HepG2 (cell line): ENCODE measurements around the gene MEI1. TPM values are rescaled to one million over a fixed set of nuclear protein-coding genes. Genes with fewer than 3 reads are reported as not detected.

ENCODE experiments used
- ATAC-seq: fragments of 200-7000 bp; cut with Tn5 transposase; 3 replicates; pipeline ENCODE4 v1.9.1; 2020; ENCODE audit warnings: mild to moderate bottlenecking, moderate library complexity
- BruUV-seq: library from RNA; stranded (reverse); fragments of 400-500 nt; replicated peaks from 2 replicates; lab custom pipeline; 2021; lab: Mats Ljungman, UMichigan
- CTCF ChIA-PET: fragments of 300-600 bp; formaldehyde crosslinking; extraction: SDS; loops from one replicate; lab custom pipeline; 2021; ENCODE audit warnings: low total read pairs, inconsistent platforms, low intra/inter-chr PET ratio; lab: Yijun Ruan, JAX
- POLR2A ChIA-PET: fragments of 350-600 bp; sonication (Branson Sonifier 250); formaldehyde crosslinking; loops from one replicate; lab custom pipeline; 2020; ENCODE audit warnings: antibody characterized with exemption, inconsistent platforms; lab: Yijun Ruan, JAX
- DNase-seq: peaks from one replicate; pipeline ENCODE4 v3.0.0-alpha.2; 2015; ENCODE audit warnings: low spot score
- FAIRE-seq: peaks from 3 replicates; lab custom pipeline; 2011; peaks lifted over from hg19 to GRCh38; lab: Jason Lieb, UNC
- H2AFZ ChIP-seq: one replicate; pipeline ENCODE4 v1.6.1; 2011; ENCODE audit warnings: low read length, inconsistent platforms
- H3K27ac ChIP-seq: fragments of 300-600 bp; 3 replicates; pipeline ENCODE4 v1.8.0; 2011; ENCODE audit warnings: mixed run types, mild to moderate bottlenecking, mixed read lengths, low read length, inconsistent platforms; ENCODE audit not compliant: insufficient read depth; ENCODE audit errors: extremely low read length
- H3K27me3 ChIP-seq, 2 experiments: fragments of 200-600 bp in 1 of 2; 2 replicates in 1 of 2; 3 replicates in 1 of 2; pipeline versions ENCODE4 v1.6.0 to v1.8.0; 2011; ENCODE audit warnings: low read length in 2 of 2, mild to moderate bottlenecking in 2 of 2, moderate library complexity in 2 of 2, inconsistent platforms in 1 of 2; ENCODE audit not compliant: insufficient read depth in 2 of 2, control insufficient read depth in 1 of 2
- H3K36me3 ChIP-seq, 2 experiments: fragments of 200-600 bp in 1 of 2; replicated peaks in 1 of 2; 2 replicates in 1 of 2; 3 replicates in 1 of 2; pipeline versions ENCODE4 v1.5.1 to v1.8.0; 2011; ENCODE audit warnings: low read length in 2 of 2, inconsistent platforms in 1 of 2; ENCODE audit not compliant: insufficient read depth in 2 of 2, control insufficient read depth in 1 of 2
- H3K4me1 ChIP-seq: 2 replicates; pipeline ENCODE4 v1.5.1; 2012; ENCODE audit warnings: low read length, inconsistent platforms; ENCODE audit not compliant: insufficient read depth
- H3K4me2 ChIP-seq: 2 replicates; pipeline ENCODE4 v1.6.0; 2011; ENCODE audit warnings: low read depth, low read length, inconsistent platforms
- H3K4me3 ChIP-seq, 3 experiments: fragments of 200-600 bp in 1 of 3; sonication (generic), shearing (Covaris generic) in 1 of 3; replicated peaks in 1 of 3; 2 replicates each; pipeline ENCODE4 v1.5.1; 2011 to 2016; ENCODE audit warnings: low read length in 3 of 3, inconsistent platforms in 2 of 3, low read depth in 2 of 3, mild to moderate bottlenecking in 2 of 3, control low read depth in 1 of 3, mixed read lengths in 1 of 3; ENCODE audit not compliant: insufficient read depth in 1 of 3
- H3K79me2 ChIP-seq: one replicate; pipeline ENCODE4 v1.6.1; 2011; ENCODE audit warnings: low read length, inconsistent platforms; ENCODE audit not compliant: insufficient read depth
- H3K9ac ChIP-seq: 2 replicates; pipeline ENCODE4 v1.6.0; 2011; ENCODE audit warnings: mild to moderate bottlenecking, low read depth, low read length, inconsistent platforms; ENCODE audit not compliant: insufficient read depth
- H3K9me3 ChIP-seq: 2 replicates; pipeline ENCODE4 v1.5.1; 2012; ENCODE audit warnings: mild to moderate bottlenecking, low read length
- H4K20me1 ChIP-seq: 2 replicates; pipeline ENCODE4 v1.6.0; 2011; ENCODE audit warnings: inconsistent platforms, mild to moderate bottlenecking, low read length, moderate library complexity; ENCODE audit not compliant: insufficient read depth
- FLYWCH1 ChIP-seq: sonication (generic); formaldehyde crosslinking; IDR thresholded peaks from 2 replicates; pipeline ENCODE4 v1.8.1; 2023; ENCODE audit warnings: mild to moderate bottlenecking, missing genetic modification reagents
- NCOA5 ChIP-seq: sonication (generic); formaldehyde crosslinking; IDR thresholded peaks from 2 replicates; pipeline ENCODE4 v1.4.0; 2020; ENCODE audit warnings: missing genetic modification reagents
- REL ChIP-seq: sonication (generic); formaldehyde crosslinking; conservative IDR thresholded peaks from 2 replicates; pipeline ENCODE4 v1.8.0; 2022; ENCODE audit warnings: mild to moderate bottlenecking, missing genetic modification reagents, moderate library complexity
- TFE3 ChIP-seq: IDR thresholded peaks from 2 replicates; pipeline ENCODE4 v1.6.1; 2016
- TRIM24 ChIP-seq: sonication (generic); formaldehyde crosslinking; IDR thresholded peaks from 2 replicates; pipeline ENCODE4 v1.8.0; 2022; ENCODE audit warnings: mild to moderate bottlenecking, missing genetic modification reagents
- ZBTB37 ChIP-seq: sonication (generic); formaldehyde crosslinking; IDR thresholded peaks from 2 replicates; pipeline ENCODE4 v1.4.0; 2020; ENCODE audit warnings: mild to moderate bottlenecking, missing genetic modification reagents
- ZFY ChIP-seq: sonication (generic); formaldehyde crosslinking; IDR thresholded peaks from 2 replicates; pipeline ENCODE4 v1.4.0; 2020; ENCODE audit warnings: missing genetic modification reagents
- ZNF121 ChIP-seq: sonication (generic); formaldehyde crosslinking; IDR thresholded peaks from 2 replicates; pipeline ENCODE4 v1.5.0; 2020; ENCODE audit warnings: mild to moderate bottlenecking, missing genetic modification reagents
- ZNF160 ChIP-seq: sonication (generic); formaldehyde crosslinking; IDR thresholded peaks from 2 replicates; pipeline ENCODE4 v1.8.0; 2022; ENCODE audit warnings: mild to moderate bottlenecking, inconsistent platforms, missing genetic modification reagents
- ZNF337 ChIP-seq: sonication (generic); formaldehyde crosslinking; IDR thresholded peaks from 2 replicates; pipeline ENCODE4 v1.5.1; 2020; ENCODE audit warnings: missing genetic modification reagents, low read depth, mild to moderate bottlenecking, borderline replicate concordance
- ZNF484 ChIP-seq: sonication (generic); formaldehyde crosslinking; IDR thresholded peaks from 2 replicates; pipeline ENCODE4 v1.5.1; 2020; ENCODE audit warnings: mild to moderate bottlenecking, low read depth, missing genetic modification reagents, borderline replicate concordance
- ZNF576 ChIP-seq: sonication (generic); formaldehyde crosslinking; IDR thresholded peaks from 2 replicates; pipeline ENCODE4 v1.4.0; 2020; ENCODE audit warnings: mild to moderate bottlenecking, missing genetic modification reagents
- ZNF589 ChIP-seq: sonication (generic); formaldehyde crosslinking; conservative IDR thresholded peaks from 2 replicates; pipeline ENCODE4 v1.8.0; 2022; ENCODE audit warnings: mild to moderate bottlenecking, moderate library complexity, missing genetic modification reagents
- ZNF720 ChIP-seq: sonication (generic); formaldehyde crosslinking; IDR thresholded peaks from 2 replicates; pipeline ENCODE4 v1.4.0; 2020; ENCODE audit warnings: missing genetic modification reagents
- WGBS: methylation state at CpG from one replicate; pipeline ENCODE4 v1.1.6; 2017; ENCODE audit warnings: low lambda C conversion rate; 5-methylcytosine and 5-hydroxymethylcytosine counted together
- in situ Hi-C: cut with HindIII; loops from 2 replicates; pipeline ENCODE4 v1.10.0; 2017; ENCODE audit warnings: low pct_unique_long_range_greater_than_20kb; ENCODE audit not compliant: extremely low pct_ligation_motif_present
- intact Hi-C: fragments of 100-400 bp; cut with micrococcal nuclease; formaldehyde crosslinking; loops from one replicate; pipeline ENCODE4 v1.10.0; 2022; ENCODE audit not compliant: unreplicated experiment
- polyA plus RNA-seq, 8 experiments: library from polyadenylated mRNA; depleted of rRNA in 3 of 8; stranded (reverse) in 7 of 8; unstranded in 1 of 8; fragments of >200 nt; fragmentation: Illumina TruSeq in 4 of 8; extraction: Trizol in 4 of 8; gene quantifications; 2 replicates each; pipeline versions ENCODE4 v1.2.1 to v1.2.3, GENCODE V29; 2011 to 2016; ENCODE audit warnings: low read depth in 4 of 8, missing spikeins in 1 of 8, mixed read lengths in 1 of 8; ENCODE audit not compliant: insufficient read depth in 1 of 8
- total RNA-seq, 5 experiments: library from RNA; depleted of rRNA; stranded (reverse); fragments of >200 nt; fragmentation: Illumina TruSeq; extraction: Trizol; gene quantifications; 2 replicates each; pipeline ENCODE4 v1.2.3, GENCODE V29; 2016; ENCODE audit warnings: low read depth in 1 of 5

MEI1 gene
- total and polyA plus RNA-seq, 2 of the 13 experiments (the other 11 are each of a cell fraction or from before 2014, with no cell fraction given): 0.75 to 1.9 TPM

- no peak for TF ChIP-seq ZNF720
- TF ChIP-seq ZNF484 (CRISPR knock-in tag): no peak
- TF ChIP-seq ZNF160 (CRISPR knock-in tag): no peak
- no peak for TF ChIP-seq FLYWCH1 (CRISPR knock-in tag)
- no peak for TF ChIP-seq TRIM24 (CRISPR knock-in tag)
- 0 out of 2 replicates have a peak, but pooled peaks have one; percentile 27 for TF ChIP-seq ZNF121
- Histone ChIP-seq H3K27ac (peak overlapping the region; percentile 59), H3K9me3 (no peaks in the 10 kb centered on the region), H3K79me2 (peaks cover 84% of the 10 kb centered on the region), H4K20me1 (peaks cover 6% of the 10 kb centered on the region; the same call in 1 of the 2 replicates), H3K4me2 (peak overlapping the region; percentile 79), H3K9ac (peak overlapping the region; percentile 93), H3K27me3 (no peaks in the 10 kb centered on the region; a peak in 1 of 5 replicates), H3K4me3 (peak overlapping the region; percentile 87 to 99 (median 94)), H3K4me1 (peaks cover 46% of the 10 kb centered on the region), H2AFZ (no peak overlapping the region), H3K36me3 (peaks cover 9 to 28% of the 10 kb centered on the region in 2 experiments)
- CTCF ChIA-PET: no interaction called here
- intact Hi-C loops (no loop called here), in situ Hi-C loops (no loop called here)
- TSS peak; percentile 64 for BruUV-seq
- 26% methylated on average over 14 of the region's 14 CpGs for WGBS
- no peak for DNase-seq
- POLR2A ChIA-PET: interaction anchor here (3.0 kb wide), 1 partner anchor 15 kb away, joined by 10 read pairs; no protein-coding TSS in a partner anchor
- peak; percentile 54 for ATAC-seq
- FAIRE-seq: no peak
These were observed 17.7 kb upstream of the MEI1 start for GRCh38 chr22:41681616-41682015.

- ChIA-PET POLR2A (interaction anchor here (3.0 kb wide), 1 partner anchor 15 kb away, joined by 10 read pairs; no protein-coding TSS in a partner anchor), CTCF (no interaction called here)
- Histone ChIP-seq H2AFZ (no peak overlapping the region), H3K27me3 (no peaks in the 10 kb centered on the region; a peak in 1 of 5 replicates), H3K9me3 (no peaks in the 10 kb centered on the region), H3K36me3 (peaks cover 9 to 28% of the 10 kb centered on the region in 2 experiments), H4K20me1 (peaks cover 6% of the 10 kb centered on the region; the same call in 1 of the 2 replicates), H3K79me2 (peaks cover 88% of the 10 kb centered on the region), H3K4me2 (peak overlapping the region; percentile 79), H3K4me1 (peaks cover 52% of the 10 kb centered on the region), H3K4me3 (peak overlapping the region; percentile 87 to 99 (median 94)), H3K27ac (peak overlapping the region; percentile 59), H3K9ac (peak overlapping the region; percentile 93)
- in situ Hi-C loops (no loop called here), intact Hi-C loops (no loop called here)
- FAIRE-seq (peak; percentile 74), ATAC-seq (peak; percentile 97), DNase-seq (peak; percentile 80)
- no TSS peak for BruUV-seq
- WGBS: under 1% methylated on average over 34 of the region's 50 CpGs
- TF ChIP-seq ZNF589 (CRISPR knock-in tag): no peak
- no peak for TF ChIP-seq REL (CRISPR knock-in tag)
- no peak for TF ChIP-seq TFE3 (CRISPR knock-in tag)
- TF ChIP-seq ZBTB37 (CRISPR knock-in tag): no peak
- no peak for TF ChIP-seq ZNF337 (CRISPR knock-in tag)
- TF ChIP-seq ZNF576 (CRISPR knock-in tag): no peak
- TF ChIP-seq TRIM24 (CRISPR knock-in tag): no peak
- no peak for TF ChIP-seq NCOA5
- peak; percentile 64; the same call in 1 of the 2 replicates for TF ChIP-seq ZFY (CRISPR knock-in tag)
These were observed 17.1 kb upstream of the MEI1 start for GRCh38 chr22:41682033-41682807.
